Endodermal cell (in vitro differentiated cells): Measurements from ENCODE around the gene RAB33B. TPM values are rescaled to one million over a fixed set of nuclear protein-coding genes. Genes with fewer than 3 reads are reported as not detected.
"Not testable (repeated sequence)": the region's sequence is repeated elsewhere in the genome, so short reads cannot be mapped to it uniquely, and the experiment has no call there.

Source experiments
- DNase-seq: peaks from one replicate; pipeline ENCODE4 v3.0.0-alpha.2; 2017
- H3K27ac ChIP-seq: 2 replicates; pipeline ENCODE4 v1.5.1; 2013; ENCODE audit warnings: mild to moderate bottlenecking, low read depth, low read length, moderate library complexity
- H3K27me3 ChIP-seq: 2 replicates; pipeline ENCODE4 v1.6.1; 2013; ENCODE audit warnings: mild to moderate bottlenecking, low read length, moderate library complexity; ENCODE audit not compliant: insufficient read depth, control insufficient read depth, poor library complexity, severe bottlenecking
- H3K36me3 ChIP-seq: 2 replicates; pipeline ENCODE4 v1.7.0; 2013; ENCODE audit warnings: mild to moderate bottlenecking, low read length, moderate library complexity; ENCODE audit not compliant: control insufficient read depth, insufficient read depth
- H3K4me1 ChIP-seq: one replicate; pipeline ENCODE4 v1.7.0; 2013; ENCODE audit warnings: low read length; ENCODE audit not compliant: control insufficient read depth, insufficient read depth
- H3K4me3 ChIP-seq: 2 replicates; pipeline ENCODE4 v1.5.1; 2013; ENCODE audit warnings: mild to moderate bottlenecking, low read length, moderate library complexity
- H3K9ac ChIP-seq: 2 replicates; pipeline ENCODE4 v1.6.1; 2013; ENCODE audit warnings: mild to moderate bottlenecking, low read length, moderate library complexity; ENCODE audit not compliant: poor library complexity, severe bottlenecking; ENCODE audit errors: extremely low read depth
- H3K9me3 ChIP-seq: 2 replicates; pipeline ENCODE4 v1.6.1; 2013; ENCODE audit warnings: mild to moderate bottlenecking, low read length, moderate library complexity; ENCODE audit not compliant: control insufficient read depth
- H3K27ac Mint-ChIP-seq: 2 replicates; pipeline ENCODE4 v1.8.0; 2020; ENCODE audit warnings: mixed read lengths
- H3K27me3 Mint-ChIP-seq: 2 replicates; pipeline ENCODE4 v1.8.0; 2021; ENCODE audit warnings: mild to moderate bottlenecking, mixed read lengths; ENCODE audit not compliant: insufficient read depth
- H3K36me3 Mint-ChIP-seq: 2 replicates; pipeline ENCODE4 v1.8.0; 2020; ENCODE audit warnings: low read depth, mixed read lengths
- H3K4me1 Mint-ChIP-seq: 2 replicates; pipeline ENCODE4 v1.8.0; 2020; ENCODE audit warnings: mixed read lengths
- H3K4me3 Mint-ChIP-seq: 2 replicates; pipeline ENCODE4 v1.8.0; 2020; ENCODE audit warnings: mild to moderate bottlenecking, moderate library complexity, mixed read lengths
- H3K9me3 Mint-ChIP-seq: 2 replicates; pipeline ENCODE4 v1.8.0; 2020; ENCODE audit warnings: mild to moderate bottlenecking, mixed read lengths
- WGBS, 2 experiments: methylation state at CpG; one replicate each; pipeline versions ENCODE4 v1.1.5 to v1.1.7; 2013; ENCODE audit warnings: missing lambda C conversion rate in 2 of 2, mixed read lengths in 1 of 2; ENCODE audit not compliant: insufficient coverage in 1 of 2, insufficient read length in 1 of 2; 5-methylcytosine and 5-hydroxymethylcytosine counted together
- total RNA-seq, 2 donors: library from RNA; stranded (reverse); fragmentation: NEBNext Ultra II Directional in 1 of 2; extraction: Animal tissue kit (Norgen Biotek cat#: 25700) in 1 of 2; gene quantifications; 2 replicates in 1 of 2; 3 replicates in 1 of 2; pipeline ENCODE4 v1.2.1, GENCODE V29; 2021
- TF ChIP-seq, protein P1 (sequence below): fragments of 200-600 bp; sonication (generic); conservative IDR thresholded peaks from 2 replicates; pipeline ENCODE4 v1.5.0; 2021; ENCODE audit warnings: antibody characterized with exemption, mild to moderate bottlenecking

Gene RAB33B
- total RNA-seq, 2 donors from 2014 or later, result 8.7 to 11.4 TPM

GRCh38 chr4:139465922-139466321 lies 12.0 kb downstream of the RAB33B start:
- no peaks in the 10 kb centered on the region for H3K27me3 Mint-ChIP-seq
- no peaks in the 10 kb centered on the region for H3K4me1 ChIP-seq
- H3K4me3 Mint-ChIP-seq, result no peak overlapping the region
- H3K36me3 Mint-ChIP-seq, result peaks cover 36% of the 10 kb centered on the region
- TF ChIP-seq, protein P1, sequence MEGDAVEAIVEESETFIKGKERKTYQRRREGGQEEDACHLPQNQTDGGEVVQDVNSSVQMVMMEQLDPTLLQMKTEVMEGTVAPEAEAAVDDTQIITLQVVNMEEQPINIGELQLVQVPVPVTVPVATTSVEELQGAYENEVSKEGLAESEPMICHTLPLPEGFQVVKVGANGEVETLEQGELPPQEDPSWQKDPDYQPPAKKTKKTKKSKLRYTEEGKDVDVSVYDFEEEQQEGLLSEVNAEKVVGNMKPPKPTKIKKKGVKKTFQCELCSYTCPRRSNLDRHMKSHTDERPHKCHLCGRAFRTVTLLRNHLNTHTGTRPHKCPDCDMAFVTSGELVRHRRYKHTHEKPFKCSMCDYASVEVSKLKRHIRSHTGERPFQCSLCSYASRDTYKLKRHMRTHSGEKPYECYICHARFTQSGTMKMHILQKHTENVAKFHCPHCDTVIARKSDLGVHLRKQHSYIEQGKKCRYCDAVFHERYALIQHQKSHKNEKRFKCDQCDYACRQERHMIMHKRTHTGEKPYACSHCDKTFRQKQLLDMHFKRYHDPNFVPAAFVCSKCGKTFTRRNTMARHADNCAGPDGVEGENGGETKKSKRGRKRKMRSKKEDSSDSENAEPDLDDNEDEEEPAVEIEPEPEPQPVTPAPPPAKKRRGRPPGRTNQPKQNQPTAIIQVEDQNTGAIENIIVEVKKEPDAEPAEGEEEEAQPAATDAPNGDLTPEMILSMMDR, result no peak
- no peak overlapping the region for H3K27ac ChIP-seq
- H3K4me3 ChIP-seq, result no peak overlapping the region
- peaks cover 4% of the 10 kb centered on the region for H3K36me3 ChIP-seq
- peaks cover 17% of the 10 kb centered on the region for H3K4me1 Mint-ChIP-seq
- H3K27ac Mint-ChIP-seq, result no peak overlapping the region
- H3K9ac ChIP-seq, result no peak overlapping the region
- DNase-seq, result no peak
- H3K27me3 ChIP-seq, result no peaks in the 10 kb centered on the region
- 66 to 68% methylated on average over 4 of the region's 4 CpGs for WGBS, 2 experiments
- H3K9me3 Mint-ChIP-seq, result peaks cover 34% of the 10 kb centered on the region
- peaks cover 21% of the 10 kb centered on the region for H3K9me3 ChIP-seq

GRCh38 chr4:139468756-139469155 lies 14.8 kb downstream of the RAB33B start:
- peak overlapping the region; percentile 61 for H3K4me3 ChIP-seq
- not testable (repeated sequence) for H3K27me3 Mint-ChIP-seq, DNase-seq, H3K27ac ChIP-seq, H3K27me3 ChIP-seq, H3K9ac ChIP-seq, H3K4me1 ChIP-seq, H3K4me3 Mint-ChIP-seq, H3K27ac Mint-ChIP-seq
- H3K36me3 ChIP-seq, result peaks cover 14% of the 10 kb centered on the region
- Mint-ChIP-seq H3K4me1 (peaks cover 12% of the 10 kb centered on the region), H3K9me3 (peaks cover 47% of the 10 kb centered on the region), H3K36me3 (peaks cover 50% of the 10 kb centered on the region)
- peaks cover 46% of the 10 kb centered on the region for H3K9me3 ChIP-seq

- TF ChIP-seq, protein P1, result no peak
- peaks cover 43% of the 10 kb centered on the region for H3K9me3 Mint-ChIP-seq
- peaks cover 48% of the 10 kb centered on the region for H3K36me3 Mint-ChIP-seq
Observed at GRCh38 chr4:139469216-139469615, 15.3 kb downstream of the RAB33B start.

GRCh38 chr4:139469869-139470268 lies 15.9 kb downstream of the RAB33B start:
- H3K4me1 Mint-ChIP-seq, result peaks cover 12% of the 10 kb centered on the region
- peak overlapping the region; percentile 77 for H3K27ac Mint-ChIP-seq
- no peak overlapping the region for H3K9ac ChIP-seq
- H3K9me3 Mint-ChIP-seq, result peaks cover 39% of the 10 kb centered on the region
- no peak for DNase-seq
- no peak overlapping the region for H3K4me3 Mint-ChIP-seq
- peak overlapping the region; percentile 61 for H3K4me3 ChIP-seq
- no peak overlapping the region for H3K27ac ChIP-seq
- TF ChIP-seq, protein P1, result no peak
- 91% methylated on average over 1 of the region's 1 CpG; no CpG with 5 or more reads in 1 of the 2 experiments for WGBS, 2 experiments
- H3K36me3 ChIP-seq, result peaks cover 22% of the 10 kb centered on the region
- H3K36me3 Mint-ChIP-seq, result peaks cover 50% of the 10 kb centered on the region
- H3K4me1 ChIP-seq, result no peaks in the 10 kb centered on the region
- no peaks in the 10 kb centered on the region for H3K27me3 ChIP-seq
- no peaks in the 10 kb centered on the region for H3K27me3 Mint-ChIP-seq
- peaks cover 46% of the 10 kb centered on the region for H3K9me3 ChIP-seq

More at GRCh38 chr4:139469216-139469615, 15.3 kb downstream of the RAB33B start:
- H3K4me3 Mint-ChIP-seq, result no peak overlapping the region
- Histone ChIP-seq H3K4me1 (no peaks in the 10 kb centered on the region), H3K4me3 (peak overlapping the region; percentile 61), H3K27ac (no peak overlapping the region), H3K9ac (no peak overlapping the region), H3K9me3 (peaks cover 46% of the 10 kb centered on the region), H3K36me3 (peaks cover 17% of the 10 kb centered on the region), H3K27me3 (no peaks in the 10 kb centered on the region)
- no peak overlapping the region for H3K27ac Mint-ChIP-seq
- H3K27me3 Mint-ChIP-seq, result no peaks in the 10 kb centered on the region
- DNase-seq, result no peak
- H3K4me1 Mint-ChIP-seq, result peaks cover 12% of the 10 kb centered on the region
- WGBS, 2 experiments, result 80 to 96% methylated on average over 2 of the region's 2 CpGs
